Measurements from ENCODE around the gene SH3PXD2A.

DNA sequence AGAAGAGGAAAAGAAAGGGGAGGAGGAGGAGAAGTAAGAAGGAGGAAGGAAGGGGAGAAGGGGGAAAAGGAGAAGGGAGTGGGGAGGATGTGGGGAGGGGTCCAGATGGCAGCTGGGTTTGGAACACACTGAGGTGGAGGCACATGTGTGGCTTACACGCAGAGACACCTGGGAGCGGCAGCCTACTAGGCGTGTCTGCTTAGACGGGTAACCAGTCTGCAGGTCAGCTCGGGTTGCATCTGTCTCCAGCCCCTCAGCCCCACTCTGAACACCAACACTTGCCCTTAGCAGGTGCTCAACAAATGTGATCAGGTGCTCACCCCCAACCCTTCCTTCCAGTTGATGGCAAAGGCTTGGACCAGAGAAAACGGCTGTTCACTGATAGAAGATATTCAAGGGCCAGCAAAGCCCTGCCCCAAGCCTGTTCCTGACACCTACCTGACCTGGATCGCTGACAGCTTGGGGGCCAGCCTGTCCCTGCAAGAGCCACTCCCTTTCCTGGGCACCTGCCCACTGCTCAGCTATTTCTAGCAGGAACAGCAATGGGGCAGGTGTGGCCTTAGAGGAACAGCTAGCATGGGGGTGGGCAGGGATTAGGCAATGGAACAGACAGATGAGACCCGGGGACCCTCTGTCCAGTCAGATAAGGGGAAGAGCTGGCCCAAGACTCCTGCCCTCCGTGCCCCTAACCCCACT, 70.5 kb downstream of the SH3PXD2A start:
- TF ChIP-seq CTCF (conservative IDR thresholded peaks at IDR 0.05 in 1 of 2, IDR thresholded peaks at IDR 0.05 in 1 of 2; ENCODE audit: extremely low read depth in 1 of 2, insufficient read depth in 1 of 2, low read depth in 1 of 2, low read length in 2 of 2) (no peak), EZH2 (IDR thresholded peaks at IDR 0.05; ENCODE audit: borderline replicate concordance, low read length) (no peak)

All from mammary epithelial cell (primary cell).